Breast epithelium (tissue), 3 donors: ENCODE data around the gene TRPV2.

ENCODE experiments used
- POLR2AphosphoS5 ChIP-seq, 3 donors: sonication (generic); formaldehyde crosslinking; IDR thresholded peaks; one replicate each; pipeline ENCODE4 v1.6.1; 2017; ENCODE audit warnings: antibody characterized with exemption in 3 of 3
- TF ChIP-seq, protein P1 (sequence below), 3 donors: fragments of 450-650 bp; IDR thresholded peaks; one replicate each; pipeline ENCODE4 v1.5.1; 2016 to 2017; ENCODE audit warnings: antibody characterized with exemption in 3 of 3, mild to moderate bottlenecking in 3 of 3, moderate library complexity in 3 of 3

DNA sequence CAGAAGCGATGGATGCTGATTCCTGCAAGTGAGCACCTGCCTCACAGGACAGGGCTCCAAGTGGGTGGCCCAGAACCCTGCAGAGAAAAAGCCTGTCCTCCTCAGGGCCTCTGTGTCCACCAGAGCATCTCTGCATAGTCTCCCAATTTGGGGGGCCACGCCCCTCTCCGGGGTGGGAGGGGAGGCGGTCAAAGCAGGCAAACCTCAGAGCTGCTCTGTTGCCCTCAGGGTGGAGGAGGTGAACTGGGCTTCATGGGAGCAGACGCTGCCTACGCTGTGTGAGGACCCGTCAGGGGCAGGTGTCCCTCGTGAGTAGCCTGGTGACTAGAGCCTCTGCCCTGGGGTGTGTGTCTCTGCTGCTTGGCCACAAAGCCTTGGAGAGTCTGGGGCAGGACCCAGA, 19.3 kb downstream of the TRPV2 start:
- TF ChIP-seq POLR2AphosphoS5 (IDR thresholded peaks at IDR 0.05) = no peak
- TF ChIP-seq, protein P1, sequence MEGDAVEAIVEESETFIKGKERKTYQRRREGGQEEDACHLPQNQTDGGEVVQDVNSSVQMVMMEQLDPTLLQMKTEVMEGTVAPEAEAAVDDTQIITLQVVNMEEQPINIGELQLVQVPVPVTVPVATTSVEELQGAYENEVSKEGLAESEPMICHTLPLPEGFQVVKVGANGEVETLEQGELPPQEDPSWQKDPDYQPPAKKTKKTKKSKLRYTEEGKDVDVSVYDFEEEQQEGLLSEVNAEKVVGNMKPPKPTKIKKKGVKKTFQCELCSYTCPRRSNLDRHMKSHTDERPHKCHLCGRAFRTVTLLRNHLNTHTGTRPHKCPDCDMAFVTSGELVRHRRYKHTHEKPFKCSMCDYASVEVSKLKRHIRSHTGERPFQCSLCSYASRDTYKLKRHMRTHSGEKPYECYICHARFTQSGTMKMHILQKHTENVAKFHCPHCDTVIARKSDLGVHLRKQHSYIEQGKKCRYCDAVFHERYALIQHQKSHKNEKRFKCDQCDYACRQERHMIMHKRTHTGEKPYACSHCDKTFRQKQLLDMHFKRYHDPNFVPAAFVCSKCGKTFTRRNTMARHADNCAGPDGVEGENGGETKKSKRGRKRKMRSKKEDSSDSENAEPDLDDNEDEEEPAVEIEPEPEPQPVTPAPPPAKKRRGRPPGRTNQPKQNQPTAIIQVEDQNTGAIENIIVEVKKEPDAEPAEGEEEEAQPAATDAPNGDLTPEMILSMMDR (IDR thresholded peaks at IDR 0.05) = no peak
